PC-9 (cell line): ENCODE data around the gene CELA3A. TPM values are rescaled to one million over a fixed set of nuclear protein-coding genes. Genes with fewer than 3 reads are reported as not detected.

Experiments used
- Bru-seq: library from RNA; stranded (reverse); fragments of 400-500 nt; gene quantifications from one replicate; lab custom pipeline; 2021; lab: Mats Ljungman, UMichigan
- BruChase-seq, 2 experiments: library from RNA; stranded (reverse); fragments of 400-500 nt; gene quantifications; one replicate each; lab custom pipeline; 2021; lab: Mats Ljungman, UMichigan
- BruUV-seq: library from RNA; stranded (reverse); fragments of 400-500 nt; replicated peaks from 2 replicates; lab custom pipeline; 2021; lab: Mats Ljungman, UMichigan
- CTCF ChIA-PET: fragments of 300-600 bp; sonication (Branson Sonifier 250); formaldehyde crosslinking; loops from one replicate; lab custom pipeline; 2022; ENCODE audit warnings: antibody characterized with exemption; lab: Charles Lee
- POLR2A ChIA-PET: fragments of 300-600 bp; sonication (Branson Sonifier 250); formaldehyde crosslinking; loops from one replicate; lab custom pipeline; 2022; ENCODE audit warnings: antibody characterized with exemption; ENCODE audit not compliant: unreplicated experiment; lab: Charles Lee
- DNase-seq, 2 experiments: peaks; one replicate each; pipeline versions ENCODE4 v3.0.0 to v3.0.0-alpha.2; 2015 to 2022; ENCODE audit warnings: mixed read lengths in 1 of 2
- H2AFZ ChIP-seq: fragments of 200-600 bp; sonication (generic); 2 replicates; pipeline ENCODE4 v1.8.1; 2017; ENCODE audit warnings: antibody characterized with exemption
- H3F3A ChIP-seq: fragments of 200-600 bp; sonication (generic); 2 replicates; pipeline ENCODE4 v1.8.1; 2017; ENCODE audit warnings: antibody characterized with exemption, mild to moderate bottlenecking, low read depth; ENCODE audit not compliant: insufficient read depth
- H3K27ac ChIP-seq: fragments of 200-600 bp; sonication (generic); 2 replicates; pipeline ENCODE4 v1.6.1; 2016; ENCODE audit warnings: mixed run types
- H3K27me3 ChIP-seq: fragments of 200-600 bp; sonication (generic); 2 replicates; pipeline ENCODE4 v1.6.1; 2016; ENCODE audit warnings: low read depth, mixed run types; ENCODE audit not compliant: insufficient read depth
- H3K36me3 ChIP-seq: fragments of 200-600 bp; sonication (generic); 2 replicates; pipeline ENCODE4 v1.6.1; 2016; ENCODE audit warnings: low read depth, mixed run types
- H3K4me1 ChIP-seq: fragments of 200-600 bp; sonication (generic); replicated peaks from 2 replicates; pipeline ENCODE4 v1.6.1; 2016; ENCODE audit warnings: mixed run types; ENCODE audit not compliant: insufficient read depth
- H3K4me2 ChIP-seq: fragments of 200-600 bp; sonication (generic); 2 replicates; pipeline ENCODE4 v1.6.1; 2017; ENCODE audit warnings: mixed run types
- H3K4me3 ChIP-seq: fragments of 200-600 bp; sonication (generic); 2 replicates; pipeline ENCODE4 v1.6.1; 2016; ENCODE audit warnings: mixed run types
- H3K79me2 ChIP-seq: fragments of 200-600 bp; sonication (generic); 2 replicates; pipeline ENCODE4 v1.6.1; 2017; ENCODE audit warnings: low read depth, mixed run types
- H3K9me2 ChIP-seq: fragments of 200-600 bp; sonication (generic); 2 replicates; pipeline ENCODE4 v1.8.1; 2017; ENCODE audit warnings: mild to moderate bottlenecking; ENCODE audit not compliant: insufficient read depth
- H3K9me3 ChIP-seq: fragments of 200-600 bp; sonication (generic); 2 replicates; pipeline ENCODE4 v1.8.1; 2016; ENCODE audit warnings: low read depth; ENCODE audit not compliant: insufficient read depth
- H4K20me1 ChIP-seq: fragments of 200-600 bp; sonication (generic); 2 replicates; pipeline ENCODE4 v1.8.1; 2017; ENCODE audit not compliant: insufficient read depth
- CTCF ChIP-seq: fragments of 200-600 bp; sonication (generic); conservative IDR thresholded peaks from 2 replicates; pipeline ENCODE4 v1.6.1; 2017; ENCODE audit warnings: mixed run types, antibody characterized with exemption, mild to moderate bottlenecking, moderate library complexity
- EZH2 ChIP-seq: fragments of 200-600 bp; sonication (generic); IDR thresholded peaks from 2 replicates; pipeline ENCODE4 v1.8.0; 2017; ENCODE audit warnings: antibody characterized with exemption, low read depth
- intact Hi-C: fragments of 100-400 bp; cut with micrococcal nuclease; formaldehyde crosslinking; loops from one replicate; pipeline ENCODE4 v1.10.0; 2022; ENCODE audit not compliant: unreplicated experiment
- long read RNA-seq: library from polyadenylated mRNA; stranded (forward); transcript quantifications from one replicate; pipeline ENCODE4 v2.0.0, GENCODE V29; 2022
- total RNA-seq: library from RNA; stranded (reverse); gene quantifications from 2 replicates; pipeline ENCODE4 v1.2.3, GENCODE V29; 2021

CELA3A gene
- total RNA-seq (not detected in 2 replicates), Bru-seq, nascent RNA (not detected), BruChase-seq, experiment 1, labeled RNA remaining after a 2-hour chase (not detected), BruChase-seq, experiment 2, labeled RNA remaining after a 6-hour chase (not detected)
- long read RNA-seq: 0 reads

- H3K9me3 ChIP-seq: no peaks in the 10 kb centered on the region
- no peak within 1 kb of the TSS for H3K4me3 ChIP-seq
- H3K79me2 ChIP-seq: no peaks in the 10 kb centered on the region
- POLR2A ChIA-PET: no interaction called here
- TF ChIP-seq EZH2 (no peak), CTCF (no peak)
- intact Hi-C loops: no loop called here
- BruUV-seq: no TSS peak
- DNase-seq: no peak
- H4K20me1 ChIP-seq: no peaks in the 10 kb centered on the region
- CTCF ChIA-PET: no interaction called here
- H3K4me1 ChIP-seq: peaks cover 10% of the 10 kb centered on the region
- no peaks in the 10 kb centered on the region for H3K27me3 ChIP-seq
- H3K27ac ChIP-seq: no peak within 1 kb of the TSS
- no peaks in the 10 kb centered on the region for H3F3A ChIP-seq
- no peaks in the 10 kb centered on the region for H3K9me2 ChIP-seq
- H3K36me3 ChIP-seq: no peaks in the 10 kb centered on the region
- H3K4me2 ChIP-seq: no peak within 1 kb of the TSS
- no peak within 1 kb of the TSS for H2AFZ ChIP-seq
These were observed at the start of gene CELA3A for GRCh38 chr1:22001409-22001808. Gene CELA3A (plus strand): TSS chr1:22001657. CDS start chr1:22001675, 18 bp downstream.

GRCh38 chr1:21952786-21953520 lies 48.5 kb upstream of the CELA3A start:
- H3K4me2 ChIP-seq: no peak overlapping the region
- BruUV-seq: no TSS peak
- no peaks in the 10 kb centered on the region for H3K79me2 ChIP-seq
- H3K27me3 ChIP-seq: no peaks in the 10 kb centered on the region
- H3K9me3 ChIP-seq: no peaks in the 10 kb centered on the region
- H3K4me3 ChIP-seq: no peak overlapping the region
- ChIA-PET POLR2A (interaction anchor here (0.6 kb wide), 1 partner anchor 91 kb away, joined by 26 read pairs; no protein-coding TSS in a partner anchor), CTCF (no interaction called here)
- TF ChIP-seq EZH2 (no peak), CTCF (no peak)
- DNase-seq: no peak
- no peak overlapping the region for H2AFZ ChIP-seq
- H3K4me1 ChIP-seq: peaks cover 18% of the 10 kb centered on the region
- H3K9me2 ChIP-seq: no peaks in the 10 kb centered on the region
- no peaks in the 10 kb centered on the region for H4K20me1 ChIP-seq
- no peaks in the 10 kb centered on the region for H3K36me3 ChIP-seq
- peaks cover 9% of the 10 kb centered on the region; the same call in 1 of the 2 replicates for H3F3A ChIP-seq
- no peak overlapping the region for H3K27ac ChIP-seq
- intact Hi-C loops: loop anchor here (1.0 kb wide), 1 partner anchor 16 kb away; the partner anchor contains the start of gene HSPG2

GRCh38 chr1:21955058-21955457 lies 46.4 kb upstream of the CELA3A start:
- ChIA-PET CTCF (no interaction called here), POLR2A (no interaction called here)
- H3F3A ChIP-seq: peaks cover 9% of the 10 kb centered on the region; the same call in 1 of the 2 replicates
- H3K4me1 ChIP-seq: peaks cover 29% of the 10 kb centered on the region
- no peaks in the 10 kb centered on the region for H4K20me1 ChIP-seq
- H3K27ac ChIP-seq: no peak overlapping the region
- no peak overlapping the region for H2AFZ ChIP-seq
- no peaks in the 10 kb centered on the region for H3K27me3 ChIP-seq
- DNase-seq: no peak
- intact Hi-C loops: no loop called here
- H3K79me2 ChIP-seq: no peaks in the 10 kb centered on the region
- TF ChIP-seq EZH2 (no peak), CTCF (no peak)
- BruUV-seq: no TSS peak
- H3K4me3 ChIP-seq: no peak overlapping the region
- no peak overlapping the region for H3K4me2 ChIP-seq
- no peaks in the 10 kb centered on the region for H3K9me3 ChIP-seq
- no peaks in the 10 kb centered on the region for H3K36me3 ChIP-seq
- no peaks in the 10 kb centered on the region for H3K9me2 ChIP-seq
